ENCODE measurements around the gene TBC1D21.
A peak's percentile ranks its signal among the peaks of the same experiment; 100 is the strongest.

Gene TBC1D21

DNA sequence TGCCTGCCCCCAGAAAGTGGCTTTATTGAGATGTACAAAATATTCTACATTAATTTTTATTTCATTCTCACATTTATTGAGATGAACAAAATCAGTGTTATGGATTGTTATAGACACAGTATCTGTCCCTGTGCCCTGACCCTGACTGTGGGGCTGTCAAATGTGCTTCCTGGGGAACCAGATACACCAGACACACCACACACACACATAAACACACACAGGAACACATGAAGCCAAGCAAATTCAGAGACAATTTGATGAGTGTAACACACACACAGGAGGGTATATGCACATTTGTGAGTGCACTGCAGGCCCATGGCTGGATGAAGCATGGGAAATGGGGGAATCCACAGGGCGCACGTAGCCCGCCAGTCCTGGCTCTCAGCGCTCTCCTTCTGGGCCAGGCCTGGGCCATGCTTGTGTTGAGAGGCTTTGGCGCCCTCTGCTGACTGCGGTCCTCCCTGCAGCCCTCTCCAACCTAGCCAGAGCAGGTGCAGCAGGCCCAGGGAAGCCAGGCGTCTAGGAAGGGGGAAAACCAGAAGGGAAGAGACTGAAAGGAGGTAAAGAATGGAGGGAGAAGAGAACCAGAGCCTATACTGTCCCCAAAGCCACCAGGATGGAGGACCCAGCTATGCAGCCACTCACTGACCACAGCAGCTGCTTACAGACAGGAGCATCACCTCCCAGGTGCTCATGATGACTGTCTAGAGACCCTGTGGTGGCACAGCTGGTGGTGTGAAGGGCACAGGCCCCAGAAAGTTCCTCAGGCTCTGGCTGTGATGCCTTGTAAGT is 34.9 kb downstream of the TBC1D21 start (continued):
- TF ChIP-seq YY1 (tag by site-specific recombination; IDR thresholded peaks at IDR 0.05) (no peak), ZBTB7A (tag by site-specific recombination; IDR thresholded peaks at IDR 0.05; ENCODE audit: low read depth) (no peak), ZNF768 (tag by site-specific recombination; IDR thresholded peaks at IDR 0.05) (no peak), ZNF266 (tag by site-specific recombination; IDR thresholded peaks at IDR 0.05; ENCODE audit: low read depth) (no peak), BCL11B (tag by site-specific recombination; IDR thresholded peaks at IDR 0.05; ENCODE audit: low read depth) (no peak), ZNF76 (tag by site-specific recombination; IDR thresholded peaks at IDR 0.05; ENCODE audit: borderline replicate concordance, low read depth) (no peak), SP2 (tag by site-specific recombination; IDR thresholded peaks at IDR 0.05) (no peak), ZNF350 (tag by site-specific recombination; IDR thresholded peaks at IDR 0.05) (no peak), SETDB1 (IDR thresholded peaks at IDR 0.05; ENCODE audit: insufficient read length, low read length) (no peak), ZNF785 (tag by site-specific recombination; IDR thresholded peaks at IDR 0.05) (no peak), ZNF514 (tag by site-specific recombination; IDR thresholded peaks at IDR 0.05) (no peak), KLF7 (tag by site-specific recombination; IDR thresholded peaks at IDR 0.05; ENCODE audit: borderline replicate concordance) (no peak), SALL2 (tag by site-specific recombination; IDR thresholded peaks at IDR 0.05; ENCODE audit: borderline replicate concordance) (no peak), ZBTB48 (tag by site-specific recombination; IDR thresholded peaks at IDR 0.05) (no peak), TCF7L2 (IDR thresholded peaks at IDR 0.05; ENCODE audit: borderline replicate concordance, low read depth, low read length) (no peak), YY2 (tag by site-specific recombination; IDR thresholded peaks at IDR 0.05) (no peak; the same call in 1 of the 2 replicates), ZFP69B (tag by site-specific recombination; IDR thresholded peaks at IDR 0.05) (0 out of 2 replicates have a peak, but pooled peaks have one; percentile 11), ZNF791 (tag by site-specific recombination; IDR thresholded peaks at IDR 0.05) (no peak), ZFP37 (tag by site-specific recombination; IDR thresholded peaks at IDR 0.05) (no peak), ZNF433 (tag by site-specific recombination; IDR thresholded peaks at IDR 0.05; ENCODE audit: low read depth) (no peak), ZNF37A (tag by site-specific recombination; IDR thresholded peaks at IDR 0.05) (no peak), ZSCAN16 (tag by site-specific recombination; IDR thresholded peaks at IDR 0.05) (no peak), ZIC2 (tag by site-specific recombination; IDR thresholded peaks at IDR 0.05) (no peak), ZBTB8A (tag by site-specific recombination; IDR thresholded peaks at IDR 0.05) (peak; percentile 59), ZNF423 (tag by site-specific recombination; IDR thresholded peaks at IDR 0.05) (no peak), ZBTB17 (tag by site-specific recombination; IDR thresholded peaks at IDR 0.05) (peak; percentile 46; the same call in 1 of the 2 replicates), FEZF1 (tag by site-specific recombination; IDR thresholded peaks at IDR 0.05) (no peak)
- TF ChIP-seq, protein P1, sequence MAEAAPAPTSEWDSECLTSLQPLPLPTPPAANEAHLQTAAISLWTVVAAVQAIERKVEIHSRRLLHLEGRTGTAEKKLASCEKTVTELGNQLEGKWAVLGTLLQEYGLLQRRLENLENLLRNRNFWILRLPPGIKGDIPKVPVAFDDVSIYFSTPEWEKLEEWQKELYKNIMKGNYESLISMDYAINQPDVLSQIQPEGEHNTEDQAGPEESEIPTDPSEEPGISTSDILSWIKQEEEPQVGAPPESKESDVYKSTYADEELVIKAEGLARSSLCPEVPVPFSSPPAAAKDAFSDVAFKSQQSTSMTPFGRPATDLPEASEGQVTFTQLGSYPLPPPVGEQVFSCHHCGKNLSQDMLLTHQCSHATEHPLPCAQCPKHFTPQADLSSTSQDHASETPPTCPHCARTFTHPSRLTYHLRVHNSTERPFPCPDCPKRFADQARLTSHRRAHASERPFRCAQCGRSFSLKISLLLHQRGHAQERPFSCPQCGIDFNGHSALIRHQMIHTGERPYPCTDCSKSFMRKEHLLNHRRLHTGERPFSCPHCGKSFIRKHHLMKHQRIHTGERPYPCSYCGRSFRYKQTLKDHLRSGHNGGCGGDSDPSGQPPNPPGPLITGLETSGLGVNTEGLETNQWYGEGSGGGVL (tag by site-specific recombination; IDR thresholded peaks at IDR 0.05): no peak
- TF ChIP-seq, protein P2, sequence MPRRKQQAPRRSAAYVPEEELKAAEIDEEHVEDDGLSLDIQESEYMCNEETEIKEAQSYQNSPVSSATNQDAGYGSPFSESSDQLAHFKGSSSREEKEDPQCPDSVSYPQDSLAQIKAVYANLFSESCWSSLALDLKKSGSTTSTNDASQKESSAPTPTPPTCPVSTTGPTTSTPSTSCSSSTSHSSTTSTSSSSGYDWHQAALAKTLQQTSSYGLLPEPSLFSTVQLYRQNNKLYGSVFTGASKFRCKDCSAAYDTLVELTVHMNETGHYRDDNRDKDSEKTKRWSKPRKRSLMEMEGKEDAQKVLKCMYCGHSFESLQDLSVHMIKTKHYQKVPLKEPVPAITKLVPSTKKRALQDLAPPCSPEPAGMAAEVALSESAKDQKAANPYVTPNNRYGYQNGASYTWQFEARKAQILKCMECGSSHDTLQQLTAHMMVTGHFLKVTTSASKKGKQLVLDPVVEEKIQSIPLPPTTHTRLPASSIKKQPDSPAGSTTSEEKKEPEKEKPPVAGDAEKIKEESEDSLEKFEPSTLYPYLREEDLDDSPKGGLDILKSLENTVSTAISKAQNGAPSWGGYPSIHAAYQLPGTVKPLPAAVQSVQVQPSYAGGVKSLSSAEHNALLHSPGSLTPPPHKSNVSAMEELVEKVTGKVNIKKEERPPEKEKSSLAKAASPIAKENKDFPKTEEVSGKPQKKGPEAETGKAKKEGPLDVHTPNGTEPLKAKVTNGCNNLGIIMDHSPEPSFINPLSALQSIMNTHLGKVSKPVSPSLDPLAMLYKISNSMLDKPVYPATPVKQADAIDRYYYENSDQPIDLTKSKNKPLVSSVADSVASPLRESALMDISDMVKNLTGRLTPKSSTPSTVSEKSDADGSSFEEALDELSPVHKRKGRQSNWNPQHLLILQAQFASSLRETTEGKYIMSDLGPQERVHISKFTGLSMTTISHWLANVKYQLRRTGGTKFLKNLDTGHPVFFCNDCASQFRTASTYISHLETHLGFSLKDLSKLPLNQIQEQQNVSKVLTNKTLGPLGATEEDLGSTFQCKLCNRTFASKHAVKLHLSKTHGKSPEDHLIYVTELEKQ (tag by site-specific recombination; IDR thresholded peaks at IDR 0.05; ENCODE audit: borderline replicate concordance): no peak
- TF ChIP-seq, protein P3, sequence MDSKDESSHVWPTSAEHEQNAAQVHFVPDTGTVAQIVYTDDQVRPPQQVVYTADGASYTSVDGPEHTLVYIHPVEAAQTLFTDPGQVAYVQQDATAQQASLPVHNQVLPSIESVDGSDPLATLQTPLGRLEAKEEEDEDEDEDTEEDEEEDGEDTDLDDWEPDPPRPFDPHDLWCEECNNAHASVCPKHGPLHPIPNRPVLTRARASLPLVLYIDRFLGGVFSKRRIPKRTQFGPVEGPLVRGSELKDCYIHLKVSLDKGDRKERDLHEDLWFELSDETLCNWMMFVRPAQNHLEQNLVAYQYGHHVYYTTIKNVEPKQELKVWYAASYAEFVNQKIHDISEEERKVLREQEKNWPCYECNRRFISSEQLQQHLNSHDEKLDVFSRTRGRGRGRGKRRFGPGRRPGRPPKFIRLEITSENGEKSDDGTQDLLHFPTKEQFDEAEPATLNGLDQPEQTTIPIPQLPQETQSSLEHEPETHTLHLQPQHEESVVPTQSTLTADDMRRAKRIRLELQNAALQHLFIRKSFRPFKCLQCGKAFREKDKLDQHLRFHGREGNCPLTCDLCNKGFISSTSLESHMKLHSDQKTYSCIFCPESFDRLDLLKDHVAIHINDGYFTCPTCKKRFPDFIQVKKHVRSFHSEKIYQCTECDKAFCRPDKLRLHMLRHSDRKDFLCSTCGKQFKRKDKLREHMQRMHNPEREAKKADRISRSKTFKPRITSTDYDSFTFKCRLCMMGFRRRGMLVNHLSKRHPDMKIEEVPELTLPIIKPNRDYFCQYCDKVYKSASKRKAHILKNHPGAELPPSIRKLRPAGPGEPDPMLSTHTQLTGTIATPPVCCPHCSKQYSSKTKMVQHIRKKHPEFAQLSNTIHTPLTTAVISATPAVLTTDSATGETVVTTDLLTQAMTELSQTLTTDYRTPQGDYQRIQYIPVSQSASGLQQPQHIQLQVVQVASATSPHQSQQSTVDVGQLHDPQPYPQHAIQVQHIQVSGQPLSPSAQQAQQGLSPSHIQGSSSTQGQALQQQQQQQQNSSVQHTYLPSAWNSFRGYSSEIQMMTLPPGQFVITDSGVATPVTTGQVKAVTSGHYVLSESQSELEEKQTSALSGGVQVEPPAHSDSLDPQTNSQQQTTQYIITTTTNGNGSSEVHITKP (tag by site-specific recombination; IDR thresholded peaks at IDR 0.05): peak; percentile 12; the same call in 1 of the 2 replicates

Data from HEK293 (cell line).